Neural progenitor cell (in vitro differentiated cells): Measurements from ENCODE around the gene MID1IP1. TPM values are rescaled to one million over a fixed set of nuclear protein-coding genes. Genes with fewer than 3 reads are reported as not detected.

Source experiments
- DNase-seq: peaks from one replicate; pipeline ENCODE4 v3.0.0-alpha.2; 2016; ENCODE audit warnings: low spot score
- H2AFZ ChIP-seq: fragments of 200-600 bp; sonication (generic); replicated peaks from 2 replicates; pipeline ENCODE4 v1.6.1; 2016; ENCODE audit warnings: antibody characterized with exemption
- H3F3A ChIP-seq: fragments of 200-600 bp; sonication (generic); 2 replicates; pipeline ENCODE4 v1.6.1; 2016; ENCODE audit warnings: antibody characterized with exemption, low read depth
- H3K27ac ChIP-seq: fragments of 200-600 bp; sonication (generic); 2 replicates; pipeline ENCODE4 v1.5.1; 2016; ENCODE audit warnings: mild to moderate bottlenecking
- H3K27me3 ChIP-seq: fragments of 200-600 bp; sonication (generic); 2 replicates; pipeline ENCODE4 v1.6.1; 2016; ENCODE audit warnings: mild to moderate bottlenecking, moderate library complexity
- H3K36me3 ChIP-seq: fragments of 200-600 bp; sonication (generic); 2 replicates; pipeline ENCODE4 v1.5.1; 2016
- H3K4me1 ChIP-seq: fragments of 200-600 bp; sonication (generic); 2 replicates; pipeline ENCODE4 v1.6.1; 2016; ENCODE audit warnings: mixed run types
- H3K4me2 ChIP-seq: fragments of 200-600 bp; sonication (generic); 2 replicates; pipeline ENCODE4 v1.6.1; 2016
- H3K4me3 ChIP-seq: fragments of 200-600 bp; sonication (generic); 2 replicates; pipeline ENCODE4 v1.5.1; 2016
- H3K79me2 ChIP-seq: fragments of 200-600 bp; sonication (generic); 2 replicates; pipeline ENCODE4 v1.6.1; 2016; ENCODE audit warnings: low read depth
- H3K9ac ChIP-seq: fragments of 200-600 bp; sonication (generic); 2 replicates; pipeline ENCODE4 v1.6.1; 2016
- H3K9me3 ChIP-seq: fragments of 200-600 bp; sonication (generic); 2 replicates; pipeline ENCODE4 v1.5.1; 2016; ENCODE audit warnings: low read depth
- H4K20me1 ChIP-seq: fragments of 200-600 bp; sonication (generic); 2 replicates; pipeline ENCODE4 v1.6.1; 2016; ENCODE audit warnings: low read depth
- H3K27ac Mint-ChIP-seq: 3 replicates; pipeline ENCODE4 v1.8.0; 2021; ENCODE audit warnings: mixed read lengths
- H3K27me3 Mint-ChIP-seq: 2 replicates; pipeline ENCODE4 v1.8.0; 2022; ENCODE audit warnings: low read depth, mild to moderate bottlenecking, inconsistent platforms, moderate library complexity, mixed read lengths; ENCODE audit not compliant: insufficient read depth
- H3K36me3 Mint-ChIP-seq: 3 replicates; pipeline ENCODE4 v1.8.0; 2021; ENCODE audit warnings: mixed read lengths
- H3K4me1 Mint-ChIP-seq: 3 replicates; pipeline ENCODE4 v1.8.0; 2021; ENCODE audit warnings: mixed read lengths
- H3K4me3 Mint-ChIP-seq: 3 replicates; pipeline ENCODE4 v1.8.0; 2021; ENCODE audit warnings: mild to moderate bottlenecking, moderate library complexity, mixed read lengths
- H3K9me3 Mint-ChIP-seq: 3 replicates; pipeline ENCODE4 v1.8.0; 2020; ENCODE audit warnings: mixed read lengths
- EZH2 ChIP-seq: fragments of 200-600 bp; sonication (generic); IDR thresholded peaks from 2 replicates; pipeline ENCODE4 v1.6.1; 2017; ENCODE audit warnings: antibody characterized with exemption, mild to moderate bottlenecking, moderate library complexity
- EZH2phosphoT487 ChIP-seq: fragments of 200-600 bp; sonication (generic); IDR thresholded peaks from 2 replicates; pipeline ENCODE4 v1.6.1; 2017; ENCODE audit warnings: antibody characterized with exemption
- total RNA-seq: library from RNA; depleted of rRNA; stranded (reverse); fragments of >200 nt; gene quantifications from 2 replicates; pipeline ENCODE4 v1.2.3, GENCODE V29; 2015; ENCODE audit warnings: low replicate concordance
- TF ChIP-seq, protein P1 (sequence below): fragments of 200-600 bp; sonication (generic); IDR thresholded peaks from 2 replicates; pipeline ENCODE4 v1.5.1; 2017; ENCODE audit warnings: antibody characterized with exemption, mild to moderate bottlenecking

MID1IP1 gene
- total RNA-seq, 1 donor from 2014 or later: 25.2 TPM

DNA sequence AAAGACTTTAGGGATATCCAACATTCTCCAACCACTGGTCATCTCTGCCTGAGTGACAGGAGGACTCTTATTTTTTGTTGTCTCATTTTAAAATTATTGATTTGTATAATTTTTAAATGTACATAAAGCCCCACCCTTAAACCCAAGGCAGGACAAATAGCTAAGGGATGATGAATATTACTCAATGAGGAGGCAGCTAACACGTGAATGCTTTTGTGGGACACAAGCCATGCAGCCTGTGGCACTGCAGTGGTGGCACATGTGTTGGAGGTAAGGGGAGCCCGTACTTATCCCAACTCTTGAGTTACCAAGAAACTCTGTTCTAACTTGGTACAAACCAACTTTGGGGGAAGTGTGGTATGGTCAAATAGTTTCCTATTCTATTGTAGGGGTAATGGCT is 19.5 kb downstream of the MID1IP1 start:
- Histone ChIP-seq H3K27me3 (no peaks in the 10 kb centered on the region), H3K79me2 (no peaks in the 10 kb centered on the region), H2AFZ (no peak overlapping the region), H3K4me2 (no peak overlapping the region), H3K4me3 (no peak overlapping the region), H3K9me3 (no peaks in the 10 kb centered on the region), H4K20me1 (no peaks in the 10 kb centered on the region), H3K4me1 (no peaks in the 10 kb centered on the region), H3K36me3 (no peaks in the 10 kb centered on the region), H3K27ac (no peak overlapping the region), H3F3A (no peaks in the 10 kb centered on the region), H3K9ac (no peak overlapping the region)
- Mint-ChIP-seq H3K9me3 (peaks cover under 1% of the 10 kb centered on the region), H3K4me1 (peaks cover 3% of the 10 kb centered on the region), H3K36me3 (no peaks in the 10 kb centered on the region), H3K27me3 (no peaks in the 10 kb centered on the region), H3K27ac (no peak overlapping the region), H3K4me3 (no peak overlapping the region)
- no peak for DNase-seq
- TF ChIP-seq EZH2phosphoT487 (no peak), EZH2 (no peak)
- TF ChIP-seq, protein P1, sequence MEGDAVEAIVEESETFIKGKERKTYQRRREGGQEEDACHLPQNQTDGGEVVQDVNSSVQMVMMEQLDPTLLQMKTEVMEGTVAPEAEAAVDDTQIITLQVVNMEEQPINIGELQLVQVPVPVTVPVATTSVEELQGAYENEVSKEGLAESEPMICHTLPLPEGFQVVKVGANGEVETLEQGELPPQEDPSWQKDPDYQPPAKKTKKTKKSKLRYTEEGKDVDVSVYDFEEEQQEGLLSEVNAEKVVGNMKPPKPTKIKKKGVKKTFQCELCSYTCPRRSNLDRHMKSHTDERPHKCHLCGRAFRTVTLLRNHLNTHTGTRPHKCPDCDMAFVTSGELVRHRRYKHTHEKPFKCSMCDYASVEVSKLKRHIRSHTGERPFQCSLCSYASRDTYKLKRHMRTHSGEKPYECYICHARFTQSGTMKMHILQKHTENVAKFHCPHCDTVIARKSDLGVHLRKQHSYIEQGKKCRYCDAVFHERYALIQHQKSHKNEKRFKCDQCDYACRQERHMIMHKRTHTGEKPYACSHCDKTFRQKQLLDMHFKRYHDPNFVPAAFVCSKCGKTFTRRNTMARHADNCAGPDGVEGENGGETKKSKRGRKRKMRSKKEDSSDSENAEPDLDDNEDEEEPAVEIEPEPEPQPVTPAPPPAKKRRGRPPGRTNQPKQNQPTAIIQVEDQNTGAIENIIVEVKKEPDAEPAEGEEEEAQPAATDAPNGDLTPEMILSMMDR: no peak

DNA sequence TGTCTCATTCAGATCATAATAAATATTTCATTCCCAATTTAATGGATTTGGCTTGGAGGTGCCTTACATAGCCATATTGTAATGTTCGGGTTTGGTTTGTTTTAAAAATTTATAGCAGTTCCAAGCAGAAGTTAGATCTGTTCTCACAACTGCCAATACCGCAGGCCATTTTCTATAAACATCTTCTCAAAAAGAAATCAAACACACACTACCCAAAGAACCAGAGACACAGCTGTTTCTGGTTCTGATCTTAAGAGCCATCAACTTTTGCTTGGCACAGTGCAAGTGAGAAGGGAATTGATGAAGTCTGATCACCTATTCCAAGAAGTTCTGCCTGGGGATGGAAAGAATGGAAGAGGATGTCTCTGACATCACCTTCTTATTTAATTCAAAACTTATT is 22.9 kb downstream of the MID1IP1 start:
- no peak overlapping the region for H3K4me2 ChIP-seq
- Mint-ChIP-seq H3K4me1 (no peaks in the 10 kb centered on the region), H3K4me3 (no peak overlapping the region), H3K27ac (no peak overlapping the region), H3K9me3 (no peaks in the 10 kb centered on the region), H3K36me3 (no peaks in the 10 kb centered on the region), H3K27me3 (no peaks in the 10 kb centered on the region)
- no peaks in the 10 kb centered on the region for H3K4me1 ChIP-seq
- no peaks in the 10 kb centered on the region for H3K9me3 ChIP-seq
- H4K20me1 ChIP-seq: no peaks in the 10 kb centered on the region
- no peaks in the 10 kb centered on the region for H3K36me3 ChIP-seq
- no peak overlapping the region for H3K9ac ChIP-seq
- H2AFZ ChIP-seq: no peak overlapping the region
- no peaks in the 10 kb centered on the region for H3F3A ChIP-seq
- H3K4me3 ChIP-seq: no peak overlapping the region
- DNase-seq: no peak
- H3K27ac ChIP-seq: no peak overlapping the region
- H3K79me2 ChIP-seq: no peaks in the 10 kb centered on the region
- H3K27me3 ChIP-seq: no peaks in the 10 kb centered on the region
- TF ChIP-seq EZH2phosphoT487 (no peak), EZH2 (no peak)
- TF ChIP-seq, protein P1: no peak

DNA sequence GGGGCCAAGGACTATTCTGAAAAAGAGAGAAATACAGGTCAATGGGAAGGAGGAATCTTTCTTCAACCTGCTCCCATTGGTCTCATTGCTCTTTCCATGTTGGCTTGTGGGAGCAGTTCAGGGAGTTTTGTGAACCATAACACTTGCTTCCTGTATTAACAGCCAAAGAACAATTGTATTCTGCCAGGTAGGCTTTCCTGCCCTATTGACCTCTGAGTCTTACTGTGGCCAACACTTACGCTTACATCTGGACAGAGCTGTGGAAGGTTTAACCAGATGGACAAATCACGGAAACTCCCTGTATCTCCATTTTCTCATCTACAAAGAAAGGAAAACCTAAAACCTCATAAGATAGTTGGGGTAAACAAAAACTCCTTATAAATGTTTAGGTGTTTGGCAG is 30.7 kb downstream of the MID1IP1 start:
- TF ChIP-seq EZH2phosphoT487: no peak
- TF ChIP-seq EZH2: no peak
- TF ChIP-seq, protein P1: no peak
- Histone ChIP-seq H3F3A (no peaks in the 10 kb centered on the region), H4K20me1 (no peaks in the 10 kb centered on the region), H3K79me2 (no peaks in the 10 kb centered on the region), H2AFZ (no peak overlapping the region), H3K36me3 (no peaks in the 10 kb centered on the region), H3K4me3 (no peak overlapping the region), H3K27ac (no peak overlapping the region), H3K27me3 (no peaks in the 10 kb centered on the region), H3K9ac (no peak overlapping the region), H3K4me2 (no peak overlapping the region), H3K4me1 (no peaks in the 10 kb centered on the region), H3K9me3 (no peaks in the 10 kb centered on the region)
- H3K4me3 Mint-ChIP-seq: no peak overlapping the region
- no peaks in the 10 kb centered on the region for H3K36me3 Mint-ChIP-seq
- no peak for DNase-seq
- H3K27ac Mint-ChIP-seq: no peak overlapping the region
- H3K27me3 Mint-ChIP-seq: no peaks in the 10 kb centered on the region
- peaks cover 3% of the 10 kb centered on the region for H3K9me3 Mint-ChIP-seq
- no peaks in the 10 kb centered on the region for H3K4me1 Mint-ChIP-seq

DNA sequence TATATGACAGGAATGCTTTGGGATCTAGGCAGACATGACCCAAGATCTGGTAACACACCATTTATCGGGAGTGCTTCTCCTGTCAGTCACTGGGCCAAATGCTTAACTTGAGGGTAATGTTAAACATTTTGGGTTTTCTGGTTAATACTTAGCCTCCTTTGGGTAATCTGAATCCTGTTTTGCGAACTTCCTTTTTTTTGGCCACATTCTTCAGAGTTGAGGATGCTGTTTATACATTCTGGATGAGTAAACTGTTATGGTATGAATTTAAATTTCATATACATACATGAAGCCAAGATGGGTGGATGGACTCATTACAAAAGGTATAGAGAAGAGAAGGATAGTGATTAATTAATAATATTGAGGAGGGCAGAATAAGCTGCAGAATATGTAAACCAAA is 36.1 kb downstream of the MID1IP1 start:
- H3K4me2 ChIP-seq: no peak overlapping the region
- H3K36me3 ChIP-seq: no peaks in the 10 kb centered on the region
- H3K27ac ChIP-seq: no peak overlapping the region
- H2AFZ ChIP-seq: no peak overlapping the region
- no peaks in the 10 kb centered on the region for H3K9me3 Mint-ChIP-seq
- H3K4me1 ChIP-seq: no peaks in the 10 kb centered on the region
- no peak for DNase-seq
- H4K20me1 ChIP-seq: no peaks in the 10 kb centered on the region
- H3K27me3 Mint-ChIP-seq: no peaks in the 10 kb centered on the region
- no peaks in the 10 kb centered on the region for H3K9me3 ChIP-seq
- H3F3A ChIP-seq: no peaks in the 10 kb centered on the region
- no peak overlapping the region for H3K27ac Mint-ChIP-seq
- no peaks in the 10 kb centered on the region for H3K79me2 ChIP-seq
- no peak overlapping the region for H3K4me3 Mint-ChIP-seq
- H3K36me3 Mint-ChIP-seq: no peaks in the 10 kb centered on the region
- TF ChIP-seq, protein P1: no peak
- TF ChIP-seq EZH2 (no peak), EZH2phosphoT487 (no peak)
- no peak overlapping the region for H3K9ac ChIP-seq
- H3K27me3 ChIP-seq: no peaks in the 10 kb centered on the region
- no peak overlapping the region for H3K4me3 ChIP-seq
- H3K4me1 Mint-ChIP-seq: no peaks in the 10 kb centered on the region
